HepG2 (cell line): ENCODE measurements around the gene MBD5. TPM values are rescaled to one million over a fixed set of nuclear protein-coding genes. Genes with fewer than 3 reads are reported as not detected.

ENCODE experiments used
- ATAC-seq: fragments of 200-7000 bp; cut with Tn5 transposase; 3 replicates; pipeline ENCODE4 v1.9.1; 2020; ENCODE audit warnings: mild to moderate bottlenecking, moderate library complexity
- BruUV-seq: library from RNA; stranded (reverse); fragments of 400-500 nt; replicated peaks from 2 replicates; lab custom pipeline; 2021; lab: Mats Ljungman, UMichigan
- CTCF ChIA-PET: fragments of 300-600 bp; formaldehyde crosslinking; extraction: SDS; loops from one replicate; lab custom pipeline; 2021; ENCODE audit warnings: low total read pairs, inconsistent platforms, low intra/inter-chr PET ratio; lab: Yijun Ruan, JAX
- POLR2A ChIA-PET: fragments of 350-600 bp; sonication (Branson Sonifier 250); formaldehyde crosslinking; loops from one replicate; lab custom pipeline; 2020; ENCODE audit warnings: antibody characterized with exemption, inconsistent platforms; lab: Yijun Ruan, JAX
- DNase-seq: peaks from one replicate; pipeline ENCODE4 v3.0.0-alpha.2; 2015; ENCODE audit warnings: low spot score
- FAIRE-seq: peaks from 3 replicates; lab custom pipeline; 2011; peaks lifted over from hg19 to GRCh38; lab: Jason Lieb, UNC
- H2AFZ ChIP-seq: one replicate; pipeline ENCODE4 v1.6.1; 2011; ENCODE audit warnings: low read length, inconsistent platforms
- H3K27ac ChIP-seq: fragments of 300-600 bp; 3 replicates; pipeline ENCODE4 v1.8.0; 2011; ENCODE audit warnings: mixed run types, mild to moderate bottlenecking, mixed read lengths, low read length, inconsistent platforms; ENCODE audit not compliant: insufficient read depth; ENCODE audit errors: extremely low read length
- H3K27me3 ChIP-seq, 2 experiments: fragments of 200-600 bp in 1 of 2; 2 replicates in 1 of 2; 3 replicates in 1 of 2; pipeline versions ENCODE4 v1.6.0 to v1.8.0; 2011; ENCODE audit warnings: low read length in 2 of 2, mild to moderate bottlenecking in 2 of 2, moderate library complexity in 2 of 2, inconsistent platforms in 1 of 2; ENCODE audit not compliant: insufficient read depth in 2 of 2, control insufficient read depth in 1 of 2
- H3K36me3 ChIP-seq, 2 experiments: fragments of 200-600 bp in 1 of 2; replicated peaks in 1 of 2; 2 replicates in 1 of 2; 3 replicates in 1 of 2; pipeline versions ENCODE4 v1.5.1 to v1.8.0; 2011; ENCODE audit warnings: low read length in 2 of 2, inconsistent platforms in 1 of 2; ENCODE audit not compliant: insufficient read depth in 2 of 2, control insufficient read depth in 1 of 2
- H3K4me1 ChIP-seq: 2 replicates; pipeline ENCODE4 v1.5.1; 2012; ENCODE audit warnings: low read length, inconsistent platforms; ENCODE audit not compliant: insufficient read depth
- H3K4me2 ChIP-seq: 2 replicates; pipeline ENCODE4 v1.6.0; 2011; ENCODE audit warnings: low read depth, low read length, inconsistent platforms
- H3K4me3 ChIP-seq, 3 experiments: fragments of 200-600 bp in 1 of 3; sonication (generic), shearing (Covaris generic) in 1 of 3; replicated peaks in 1 of 3; 2 replicates each; pipeline ENCODE4 v1.5.1; 2011 to 2016; ENCODE audit warnings: low read length in 3 of 3, inconsistent platforms in 2 of 3, low read depth in 2 of 3, mild to moderate bottlenecking in 2 of 3, control low read depth in 1 of 3, mixed read lengths in 1 of 3; ENCODE audit not compliant: insufficient read depth in 1 of 3
- H3K79me2 ChIP-seq: one replicate; pipeline ENCODE4 v1.6.1; 2011; ENCODE audit warnings: low read length, inconsistent platforms; ENCODE audit not compliant: insufficient read depth
- H3K9ac ChIP-seq: 2 replicates; pipeline ENCODE4 v1.6.0; 2011; ENCODE audit warnings: mild to moderate bottlenecking, low read depth, low read length, inconsistent platforms; ENCODE audit not compliant: insufficient read depth
- H3K9me3 ChIP-seq: 2 replicates; pipeline ENCODE4 v1.5.1; 2012; ENCODE audit warnings: mild to moderate bottlenecking, low read length
- H4K20me1 ChIP-seq: 2 replicates; pipeline ENCODE4 v1.6.0; 2011; ENCODE audit warnings: inconsistent platforms, mild to moderate bottlenecking, low read length, moderate library complexity; ENCODE audit not compliant: insufficient read depth
- DMTF1 ChIP-seq: sonication (generic); formaldehyde crosslinking; IDR thresholded peaks from 2 replicates; pipeline ENCODE4 v1.4.0; 2020; ENCODE audit warnings: mild to moderate bottlenecking, missing genetic modification reagents
- DRAP1 ChIP-seq: IDR thresholded peaks from 2 replicates; pipeline ENCODE4 v1.6.1; 2016; ENCODE audit warnings: missing genetic modification reagents, missing compliant biosample characterization
- EEA1 ChIP-seq: sonication (generic); formaldehyde crosslinking; IDR thresholded peaks from 2 replicates; pipeline ENCODE4 v1.5.1; 2020; ENCODE audit warnings: mild to moderate bottlenecking, missing genetic modification reagents, borderline replicate concordance
- FIP1L1 ChIP-seq: fragments of 200-400 bp; formaldehyde crosslinking; IDR thresholded peaks from 2 replicates; pipeline ENCODE4 v1.6.1; 2018; ENCODE audit warnings: low read depth, mild to moderate bottlenecking, low read length, moderate library complexity, borderline replicate concordance; ENCODE audit not compliant: insufficient read depth
- FOXK2 ChIP-seq: fragments of 450-650 bp; IDR thresholded peaks from 2 replicates; pipeline ENCODE4 v1.6.1; 2016
- HNRNPL ChIP-seq: fragments of 200-400 bp; formaldehyde crosslinking; IDR thresholded peaks from 2 replicates; pipeline ENCODE4 v1.6.1; 2017; ENCODE audit warnings: mild to moderate bottlenecking, low read depth, low read length
- KLF12 ChIP-seq: sonication (generic); formaldehyde crosslinking; IDR thresholded peaks from 2 replicates; pipeline ENCODE4 v1.4.0; 2020; ENCODE audit warnings: missing genetic modification reagents, borderline replicate concordance
- MXI1 ChIP-seq: IDR thresholded peaks from 3 replicates; pipeline ENCODE4 v1.6.1; 2012; ENCODE audit warnings: low read depth, low read length, inconsistent platforms, borderline replicate concordance
- PLSCR1 ChIP-seq: sonication (generic); formaldehyde crosslinking; IDR thresholded peaks from 2 replicates; pipeline ENCODE4 v1.5.0; 2020; ENCODE audit warnings: missing genetic modification reagents, mild to moderate bottlenecking, borderline replicate concordance
- RFX1 ChIP-seq: fragments of 450-650 bp; IDR thresholded peaks from 2 replicates; pipeline ENCODE4 v1.6.1; 2017
- SNAI1 ChIP-seq: sonication (generic); formaldehyde crosslinking; IDR thresholded peaks from 2 replicates; pipeline ENCODE4 v1.5.0; 2020; ENCODE audit warnings: mild to moderate bottlenecking, missing genetic modification reagents, borderline replicate concordance
- TOPORS ChIP-seq: sonication (generic); formaldehyde crosslinking; IDR thresholded peaks from 2 replicates; pipeline ENCODE4 v1.8.0; 2023; ENCODE audit warnings: mild to moderate bottlenecking, missing genetic modification reagents
- ZBTB3 ChIP-seq: sonication (generic); formaldehyde crosslinking; IDR thresholded peaks from 2 replicates; pipeline ENCODE4 v1.4.0; 2020; ENCODE audit warnings: low read depth, mild to moderate bottlenecking, moderate library complexity, missing genetic modification reagents, borderline replicate concordance
- ZBTB37 ChIP-seq: sonication (generic); formaldehyde crosslinking; IDR thresholded peaks from 2 replicates; pipeline ENCODE4 v1.4.0; 2020; ENCODE audit warnings: mild to moderate bottlenecking, missing genetic modification reagents
- ZKSCAN5 ChIP-seq: sonication (generic); formaldehyde crosslinking; IDR thresholded peaks from 2 replicates; pipeline ENCODE4 v1.5.1; 2020; ENCODE audit warnings: mild to moderate bottlenecking, missing genetic modification reagents
- ZMYM4 ChIP-seq: sonication (generic); formaldehyde crosslinking; IDR thresholded peaks from 2 replicates; pipeline ENCODE4 v1.8.1; 2023; ENCODE audit warnings: mild to moderate bottlenecking, missing genetic modification reagents
- ZNF354B ChIP-seq: sonication (generic); formaldehyde crosslinking; IDR thresholded peaks from 2 replicates; pipeline ENCODE4 v1.8.0; 2022; ENCODE audit warnings: mild to moderate bottlenecking, missing genetic modification reagents
- ZNF558 ChIP-seq: sonication (generic); formaldehyde crosslinking; IDR thresholded peaks from 2 replicates; pipeline ENCODE4 v1.9.0; 2022; ENCODE audit warnings: mild to moderate bottlenecking, missing genetic modification reagents, borderline replicate concordance
- ZNF75D ChIP-seq: sonication (generic); formaldehyde crosslinking; IDR thresholded peaks from 2 replicates; pipeline ENCODE4 v1.8.1; 2023; ENCODE audit warnings: missing genetic modification reagents, mild to moderate bottlenecking, borderline replicate concordance
- ZNF766 ChIP-seq: sonication (generic); formaldehyde crosslinking; IDR thresholded peaks from 2 replicates; pipeline ENCODE4 v1.5.0; 2020; ENCODE audit warnings: missing genetic modification reagents, borderline replicate concordance
- WGBS: methylation state at CpG from one replicate; pipeline ENCODE4 v1.1.6; 2017; ENCODE audit warnings: low lambda C conversion rate; 5-methylcytosine and 5-hydroxymethylcytosine counted together
- in situ Hi-C: cut with HindIII; loops from 2 replicates; pipeline ENCODE4 v1.10.0; 2017; ENCODE audit warnings: low pct_unique_long_range_greater_than_20kb; ENCODE audit not compliant: extremely low pct_ligation_motif_present
- intact Hi-C: fragments of 100-400 bp; cut with micrococcal nuclease; formaldehyde crosslinking; loops from one replicate; pipeline ENCODE4 v1.10.0; 2022; ENCODE audit not compliant: unreplicated experiment
- polyA plus RNA-seq, 8 experiments: library from polyadenylated mRNA; depleted of rRNA in 3 of 8; stranded (reverse) in 7 of 8; unstranded in 1 of 8; fragments of >200 nt; fragmentation: Illumina TruSeq in 4 of 8; extraction: Trizol in 4 of 8; gene quantifications; 2 replicates each; pipeline versions ENCODE4 v1.2.1 to v1.2.3, GENCODE V29; 2011 to 2016; ENCODE audit warnings: low read depth in 4 of 8, missing spikeins in 1 of 8, mixed read lengths in 1 of 8; ENCODE audit not compliant: insufficient read depth in 1 of 8
- total RNA-seq, 5 experiments: library from RNA; depleted of rRNA; stranded (reverse); fragments of >200 nt; fragmentation: Illumina TruSeq; extraction: Trizol; gene quantifications; 2 replicates each; pipeline ENCODE4 v1.2.3, GENCODE V29; 2016; ENCODE audit warnings: low read depth in 1 of 5

The MBD5 gene
- total and polyA plus RNA-seq, 2 of the 13 experiments (the other 11 are each of a cell fraction or from before 2014, with no cell fraction given): 13.5 to 26.4 TPM

GRCh38 chr2:148221166-148221565 is 200.3 kb downstream of the MBD5 start:
- no peak for FAIRE-seq
- CTCF ChIA-PET: no interaction called here

More at GRCh38 chr2:148221166-148221565, 200.3 kb downstream of the MBD5 start:
- no peak overlapping the region for H3K27ac ChIP-seq
- in situ Hi-C loops (no loop called here), intact Hi-C loops (no loop called here)
- H2AFZ ChIP-seq: no peak overlapping the region
- no peak for ATAC-seq
- no peaks in the 10 kb centered on the region for H3K4me1 ChIP-seq
- POLR2A ChIA-PET: no interaction called here
- peaks cover 13% of the 10 kb centered on the region for H3K9me3 ChIP-seq
- no peaks in the 10 kb centered on the region for H3K27me3 ChIP-seq
- 94% methylated on average over 4 of the region's 4 CpGs for WGBS
- H3K4me2 ChIP-seq: no peak overlapping the region
- no peaks in the 10 kb centered on the region for H3K79me2 ChIP-seq
- H3K9ac ChIP-seq: no peak overlapping the region
- no peak overlapping the region for H3K4me3 ChIP-seq
- no peaks in the 10 kb centered on the region for H3K36me3 ChIP-seq
- H4K20me1 ChIP-seq: no peaks in the 10 kb centered on the region
- TF ChIP-seq ZNF558 (CRISPR knock-in tag) (no peak), ZKSCAN5 (CRISPR knock-in tag) (no peak), MXI1 (no peak), SNAI1 (CRISPR knock-in tag) (no peak), HNRNPL (no peak), PLSCR1 (CRISPR knock-in tag) (no peak), ZNF354B (CRISPR knock-in tag) (no peak), ZNF75D (CRISPR knock-in tag) (no peak), KLF12 (no peak), FOXK2 (no peak), TOPORS (CRISPR knock-in tag) (no peak), DMTF1 (CRISPR knock-in tag) (no peak), FIP1L1 (no peak), ZMYM4 (no peak), ZBTB3 (CRISPR knock-in tag) (no peak), ZNF766 (no peak), RFX1 (no peak), ZBTB37 (no peak), EEA1 (CRISPR knock-in tag) (no peak), DRAP1 (CRISPR knock-in tag) (no peak)
- no peak for DNase-seq
- BruUV-seq: no TSS peak
